GM19238 (cell line): ENCODE results near the gene E2F8.
"Not testable (repeated sequence)": the region's sequence is repeated elsewhere in the genome, so short reads cannot be mapped to it uniquely, and the experiment has no call there.

Experiments
- DNase-seq: peaks from one replicate; pipeline ENCODE4 v3.0.0; 2011; ENCODE audit warnings: low spot score; ENCODE audit not compliant: insufficient read length

The E2F8 gene

DNA sequence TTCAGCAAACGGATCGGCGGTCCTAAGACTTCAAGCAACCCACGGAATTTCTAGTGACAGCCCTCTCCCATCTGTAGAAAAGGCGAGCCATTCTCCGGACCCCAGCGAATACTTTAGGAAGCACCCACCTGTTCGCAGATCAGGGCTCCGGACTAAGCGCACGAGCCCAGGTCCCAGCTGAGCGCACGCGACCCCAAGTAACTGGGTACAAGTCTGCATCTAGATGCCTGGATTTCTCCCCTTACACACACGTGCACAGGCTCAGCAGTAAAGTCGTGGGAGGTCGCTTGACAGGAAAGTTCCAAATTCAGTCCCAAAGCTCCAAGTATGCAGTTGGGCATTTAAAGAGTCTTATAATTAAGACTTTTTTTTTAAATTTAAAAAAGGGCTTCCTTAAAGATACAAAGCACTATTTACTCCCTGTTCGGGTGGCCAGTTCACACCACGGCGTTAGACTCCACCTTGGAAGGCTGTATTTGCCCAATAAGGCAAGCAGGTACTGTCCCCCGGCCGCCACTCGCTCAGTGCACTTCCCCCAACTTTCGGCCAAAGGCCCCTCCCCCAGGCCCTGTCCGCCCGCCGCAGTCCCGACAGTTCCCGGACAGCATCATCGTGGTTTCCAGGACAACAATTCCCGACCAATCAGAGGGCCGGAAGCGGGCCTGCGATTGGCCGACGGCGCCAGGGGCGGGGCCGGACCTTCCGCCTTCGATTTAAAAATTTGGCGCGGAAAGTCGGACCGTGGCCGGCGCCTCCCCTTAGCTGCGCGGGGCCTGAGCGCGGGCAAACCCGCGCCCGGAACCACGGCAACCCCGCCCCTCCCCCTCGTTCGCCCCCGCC lies at the start of gene E2F8:
E2F8 (minus strand) TSS at position 526 of the 840 bp plus-strand sequence. CDS start 824 bp downstream, outside the sequence.
- DNase-seq, result peak; percentile 95

DNA sequence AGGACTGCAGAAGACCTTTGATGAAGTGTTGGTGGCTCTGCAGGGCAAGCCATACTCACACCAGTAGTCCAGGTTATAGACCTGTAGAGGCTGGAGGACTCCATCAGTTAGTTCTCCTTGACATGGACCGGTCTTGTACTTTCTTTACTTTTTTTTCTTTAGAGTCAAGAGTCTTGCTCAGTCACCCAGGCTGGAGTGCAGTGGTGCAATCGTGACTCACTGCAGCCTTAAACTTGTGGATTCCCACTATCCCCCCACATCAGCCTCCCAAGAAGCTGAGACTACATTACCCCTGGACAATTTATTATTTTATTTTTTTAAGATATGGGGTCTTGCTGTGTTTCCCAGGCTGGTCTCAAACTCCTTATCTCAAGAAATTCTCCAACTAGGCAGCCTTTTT lies 49.6 kb upstream of the E2F8 start:
- no peak for DNase-seq

DNA sequence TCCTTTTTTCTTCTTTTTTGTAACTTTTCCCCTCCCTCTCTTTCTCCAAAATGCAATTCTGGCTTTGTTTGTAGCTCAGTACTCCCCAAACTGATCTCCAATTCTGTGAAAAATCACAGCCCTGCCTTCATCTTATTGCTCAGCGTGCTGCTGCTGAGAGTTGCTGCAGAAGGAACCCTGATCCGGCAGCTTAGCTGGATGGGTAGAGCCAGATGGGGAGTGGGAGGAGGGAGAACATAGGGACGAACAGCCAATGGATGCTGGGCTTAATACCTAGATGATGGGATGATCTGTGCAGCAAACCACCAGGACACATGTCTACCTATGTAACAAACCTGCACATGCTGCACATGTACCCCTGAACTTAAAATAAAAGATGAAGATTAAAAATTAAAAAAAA lies 47.5 kb upstream of the E2F8 start:
- DNase-seq, result no peak

GRCh38 chr11:19286411-19286810 lies 45.7 kb upstream of the E2F8 start:
- DNase-seq, result no peak

- no peak for DNase-seq
Measured at GRCh38 chr11:19284881-19285280, 44.1 kb upstream of the E2F8 start.

- DNase-seq, result no peak
Measured at GRCh38 chr11:19283991-19284390, 43.2 kb upstream of the E2F8 start.

DNA sequence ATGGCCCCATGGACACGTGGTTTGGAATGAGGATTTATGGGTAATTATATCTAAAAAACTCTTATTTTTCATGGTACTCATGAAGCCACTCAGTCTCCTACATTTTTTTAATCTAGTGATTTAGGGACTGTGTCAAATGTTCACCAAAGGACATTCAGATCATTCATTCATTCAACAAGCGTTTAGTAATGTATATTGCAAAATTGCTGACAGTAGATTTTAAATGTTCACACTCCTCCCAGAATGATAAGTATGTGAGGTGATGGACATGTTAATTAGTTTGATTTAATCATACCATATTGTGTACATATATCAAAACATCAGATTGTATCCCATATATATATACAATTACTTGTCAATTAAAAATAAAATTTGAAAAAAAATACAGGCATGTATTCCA lies 40.8 kb upstream of the E2F8 start:
- DNase-seq, result no peak

GRCh38 chr11:19281041-19281440 lies 40.3 kb upstream of the E2F8 start:
- DNase-seq, result no peak

- DNase-seq, result no peak
Measured at GRCh38 chr11:19279451-19279850, 38.7 kb upstream of the E2F8 start.

- DNase-seq, result no peak
Measured at GRCh38 chr11:19276859-19277808, 36.4 kb upstream of the E2F8 start.

GRCh38 chr11:19275496-19275895 lies 34.8 kb upstream of the E2F8 start:
- DNase-seq, result no peak

GRCh38 chr11:19273219-19273618 lies 32.5 kb upstream of the E2F8 start:
- DNase-seq, result not testable (repeated sequence)

DNA sequence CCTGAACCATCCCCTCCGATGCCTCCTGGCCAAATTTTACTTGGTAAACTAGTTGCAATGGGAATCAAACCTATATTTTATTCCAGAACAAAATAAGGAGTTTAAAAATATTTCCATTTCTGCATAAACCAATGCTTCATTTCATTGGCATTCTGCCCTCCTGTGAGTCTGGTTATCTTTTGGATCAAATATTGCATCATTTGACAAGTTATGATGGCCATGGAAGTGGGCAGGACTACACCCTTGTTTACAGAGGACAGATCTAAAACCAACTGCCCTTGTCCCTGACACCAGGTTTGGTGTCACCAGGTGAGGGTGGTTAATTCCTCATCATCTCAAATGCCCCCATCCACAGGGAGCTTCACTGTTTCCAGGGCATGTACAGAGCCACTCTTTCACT lies 28.2 kb upstream of the E2F8 start:
- DNase-seq, result no peak

DNA sequence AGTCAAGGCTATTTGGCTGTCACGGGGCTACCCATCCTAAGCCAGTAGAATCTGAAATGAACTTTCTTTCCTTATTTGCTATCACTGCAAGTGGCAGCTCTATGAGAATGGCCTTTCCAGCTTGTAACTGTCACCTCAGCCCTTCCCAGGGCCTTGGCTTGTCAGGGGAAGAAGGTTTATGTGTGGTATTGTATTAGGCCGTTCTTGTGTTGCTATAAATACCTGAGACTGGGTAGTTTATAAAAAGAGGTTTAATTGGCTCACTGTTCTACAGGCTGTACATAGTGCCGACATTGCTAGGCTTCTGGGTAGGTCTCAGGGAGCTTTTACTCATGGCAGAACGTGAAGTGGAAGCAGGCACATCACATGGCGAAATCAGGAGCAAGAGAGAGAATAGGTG lies 26.8 kb upstream of the E2F8 start:
- no peak for DNase-seq

DNA sequence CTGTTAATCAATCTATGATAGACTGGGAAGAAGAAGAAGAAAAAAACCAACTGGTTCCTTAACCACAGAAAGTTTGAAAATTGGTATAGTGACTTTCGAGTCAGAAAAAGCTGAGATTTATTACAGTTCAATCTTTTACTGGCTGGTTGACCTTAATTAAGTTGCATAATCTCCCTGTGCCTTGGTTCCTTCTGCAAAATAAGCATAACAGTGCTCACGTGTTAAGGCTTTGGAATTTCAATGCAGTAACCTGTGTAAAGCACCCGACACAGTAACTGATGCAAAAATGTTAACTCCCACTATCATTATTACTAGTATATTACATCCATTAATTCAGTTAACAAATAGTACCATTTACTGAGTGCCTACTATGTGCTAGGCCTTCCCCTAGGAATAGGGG lies 22.6 kb upstream of the E2F8 start:
- DNase-seq, result no peak

DNA sequence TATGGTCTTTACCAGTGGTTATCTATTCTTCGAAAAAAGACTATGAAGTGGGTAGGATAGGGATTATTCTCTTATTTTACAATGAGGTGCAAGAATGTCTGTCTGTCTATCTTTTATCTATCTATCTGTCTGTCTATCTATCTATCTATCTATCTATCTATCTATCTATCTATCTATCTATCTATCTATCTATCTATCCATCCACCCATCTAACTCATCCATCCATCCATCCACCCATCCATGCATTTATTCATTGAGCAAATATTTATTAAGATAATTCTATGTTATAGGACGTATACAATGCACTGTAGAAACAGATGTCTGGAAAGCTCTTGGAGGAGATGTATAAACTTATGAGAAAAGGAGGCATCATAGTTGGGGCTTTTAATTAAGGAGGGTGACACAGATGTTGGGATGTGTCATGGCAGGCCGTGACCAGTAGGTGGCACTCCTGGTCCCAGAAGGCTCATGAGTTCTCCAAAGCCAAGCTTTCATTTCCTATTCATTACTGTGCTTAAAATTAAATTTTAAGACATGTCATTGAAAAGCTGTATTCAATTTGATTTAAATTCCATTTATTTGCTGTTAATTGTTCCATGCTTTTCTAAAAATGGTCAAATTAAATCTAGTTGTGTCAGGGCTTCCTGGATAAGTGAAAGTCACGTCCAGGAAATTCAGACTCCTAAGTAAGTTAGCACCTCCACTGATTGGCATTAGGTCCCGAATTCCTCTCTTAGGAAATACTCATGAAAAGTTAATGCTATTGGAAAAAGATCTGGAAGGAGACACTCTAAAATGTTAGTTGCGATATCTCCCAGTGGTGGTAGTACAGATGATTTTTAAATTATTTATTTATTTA lies 19.0 kb upstream of the E2F8 start:
- peak; percentile 35 for DNase-seq

DNA sequence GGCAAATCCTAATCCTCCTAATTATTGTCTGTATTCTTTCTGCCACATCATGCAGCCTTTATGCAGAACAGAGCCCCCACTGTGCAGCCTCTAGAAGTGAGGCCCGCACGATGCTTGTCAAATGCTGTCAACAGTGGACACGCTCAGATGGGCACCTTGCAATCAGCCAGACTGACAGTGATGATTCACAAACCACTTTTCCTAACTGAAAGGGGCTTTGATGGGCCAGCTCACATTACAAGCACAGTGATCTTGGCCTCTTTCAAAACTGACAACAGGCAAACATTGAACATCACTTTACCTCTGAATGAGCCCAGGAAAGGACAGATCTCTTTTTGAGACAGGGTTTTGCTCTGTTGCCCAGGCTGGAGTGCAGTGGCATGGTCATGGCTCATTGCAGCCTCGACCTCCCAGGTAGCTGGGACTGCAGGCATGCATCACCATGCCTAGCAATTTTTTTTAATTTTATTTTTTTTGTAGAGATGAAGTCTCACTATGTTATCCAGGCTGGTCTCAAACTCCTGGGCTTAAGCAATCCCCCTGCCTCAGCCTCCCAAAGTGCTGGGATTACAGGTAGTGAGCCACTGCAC lies 18.0 kb upstream of the E2F8 start:
- no peak for DNase-seq

DNA sequence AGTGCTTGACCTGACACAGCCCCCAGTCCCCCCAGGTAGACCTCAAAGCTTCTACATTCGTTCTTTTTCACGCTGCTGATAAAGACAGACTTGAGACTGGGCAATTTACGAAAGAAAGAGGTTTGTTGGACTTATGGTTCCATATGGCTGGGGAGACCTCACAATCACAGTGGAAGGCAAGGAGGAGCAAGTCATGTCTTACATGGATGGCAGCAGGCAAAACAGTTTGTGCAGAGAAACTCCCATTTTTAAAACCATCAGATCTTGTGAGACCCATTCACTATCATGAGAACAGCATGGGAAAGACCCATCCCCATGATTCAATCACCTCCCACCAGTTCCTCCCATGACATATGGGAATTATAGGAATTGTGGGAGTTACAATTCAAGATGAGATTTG lies 13.7 kb upstream of the E2F8 start:
- DNase-seq, result not testable (repeated sequence)

GRCh38 chr11:19253817-19254216 lies 13.1 kb upstream of the E2F8 start:
- no peak for DNase-seq

DNA sequence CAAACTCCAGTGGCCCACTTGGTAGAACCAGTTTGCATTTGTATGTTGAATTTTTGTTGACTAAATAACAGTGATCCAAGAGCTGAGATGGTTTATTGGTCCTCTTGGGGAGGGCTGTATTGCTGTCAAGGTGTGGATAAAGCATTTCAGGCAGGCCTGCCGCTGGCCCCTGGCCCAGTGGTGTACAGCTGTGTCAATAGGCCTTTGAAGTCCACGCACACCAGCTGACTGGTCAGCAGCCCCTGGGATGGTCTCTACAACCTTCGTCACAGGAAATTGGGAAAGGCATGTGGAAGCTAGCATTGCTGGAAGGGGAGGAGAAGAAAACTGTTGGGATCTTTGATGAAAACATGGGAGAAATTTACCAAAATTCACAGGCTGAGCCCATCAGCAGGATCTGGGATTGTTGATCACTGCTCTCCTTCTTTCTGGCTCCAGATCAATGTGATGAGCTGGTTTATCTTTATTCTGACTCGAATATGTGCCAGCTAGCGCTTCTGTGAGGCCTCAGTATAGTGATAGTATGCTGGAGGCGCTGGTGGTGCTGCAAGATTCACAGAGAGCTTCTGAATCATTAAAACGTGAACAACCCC lies 12.5 kb upstream of the E2F8 start:
- no peak for DNase-seq
